Tibial nerve (tissue), 3 donors: ENCODE measurements around the gene CAP1.

Experiments used
- CTCF ChIP-seq, 5 experiments: fragments of 200-600 bp in 3 of 5; fragments of 450-650 bp in 2 of 5; sonication (generic) in 3 of 5; IDR thresholded peaks; one replicate each; pipeline ENCODE4 v1.5.1; 2016 to 2019; ENCODE audit warnings: antibody characterized with exemption in 5 of 5, mild to moderate bottlenecking in 3 of 5, moderate library complexity in 2 of 5
- POLR2A ChIP-seq, 2 donors: fragments of 450-650 bp; IDR thresholded peaks; one replicate each; pipeline ENCODE4 v1.6.1; 2017; ENCODE audit warnings: antibody characterized with exemption in 2 of 2, mild to moderate bottlenecking in 2 of 2, moderate library complexity in 2 of 2

GRCh38 chr1:40034869-40035268 is 5.7 kb upstream of the CAP1 start:
- TF ChIP-seq CTCF (IDR thresholded peaks at IDR 0.05) (no peak), POLR2A (IDR thresholded peaks at IDR 0.05) (no peak)
